ENCODE data around the gene GGA3.
"Not testable (repeated sequence)": the region's sequence is repeated elsewhere in the genome, so short reads cannot be mapped to it uniquely, and the experiment has no call there.

Gene GGA3

DNA sequence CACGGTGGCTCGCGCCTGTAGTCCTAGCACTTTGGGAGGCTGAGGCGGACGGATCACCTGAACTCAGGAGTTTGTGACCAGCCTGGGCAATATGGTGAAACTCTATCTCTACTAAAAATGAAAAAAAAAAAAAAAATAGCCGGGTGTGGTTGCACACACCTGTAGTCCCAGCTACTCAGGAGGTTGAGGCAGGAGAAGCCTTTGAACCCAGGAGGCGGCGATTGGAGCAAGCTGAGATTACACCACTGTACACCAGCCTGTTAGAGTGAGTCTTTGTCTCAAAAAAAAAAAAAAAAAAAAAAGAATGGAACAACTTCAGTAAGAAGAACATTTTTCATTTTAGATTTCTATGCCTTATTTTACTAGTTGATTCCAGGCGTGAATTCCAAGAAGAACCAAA lies 53.2 kb downstream of the GGA3 start:
- H3K4me3 ChIP-seq (ENCODE audit: low read length): no peak overlapping the region
- DNase-seq (ENCODE audit: low read depth): no peak
- TF ChIP-seq CTCF (IDR thresholded peaks at IDR 0.05; ENCODE audit: insufficient read depth, low read depth, low read length, missing control alignments): no peak

- DNase-seq (ENCODE audit: low read depth): no peak
- no peak for TF ChIP-seq CTCF (IDR thresholded peaks at IDR 0.05; ENCODE audit: insufficient read depth, low read depth, low read length, missing control alignments)
- no peak overlapping the region for H3K4me3 ChIP-seq (ENCODE audit: low read length)
These were observed 53.6 kb downstream of the GGA3 start for GRCh38 chr17:75207760-75208159.

GRCh38 chr17:75207050-75207407 lies 54.4 kb downstream of the GGA3 start:
- not testable (repeated sequence) for DNase-seq (ENCODE audit: low read depth); H3K4me3 ChIP-seq (ENCODE audit: low read length)

DNA sequence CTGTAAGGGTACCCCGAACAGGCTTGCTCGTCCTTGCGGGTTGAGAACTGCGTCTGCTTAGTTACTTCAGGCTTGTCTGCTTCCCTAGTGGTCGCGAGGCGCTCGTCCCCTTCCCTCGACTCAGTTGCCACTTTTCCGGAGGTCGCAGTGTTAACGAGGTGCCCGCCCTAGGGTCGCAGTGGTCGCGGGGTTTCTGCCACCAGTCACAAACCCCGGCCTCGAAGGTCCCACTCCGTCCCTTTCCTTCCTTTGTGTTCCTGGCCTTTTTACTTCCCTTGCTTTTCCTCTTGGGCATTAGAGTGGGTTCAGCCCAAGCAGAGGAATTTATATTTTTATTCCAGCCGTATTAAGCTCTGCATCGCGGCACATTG lies 55.6 kb downstream of the GGA3 start:
- DNase-seq (ENCODE audit: low read depth): no peak
- TF ChIP-seq CTCF (IDR thresholded peaks at IDR 0.05; ENCODE audit: insufficient read depth, low read depth, low read length, missing control alignments): no peak
- H3K4me3 ChIP-seq (ENCODE audit: low read length): peak overlapping the region; percentile 99

GRCh38 chr17:75205037-75205792 lies 56.2 kb downstream of the GGA3 start, which contains the start of gene NUP85:
NUP85 (plus strand) TSS chr17:75205679; CDS start chr17:75205762, 83 bp downstream.
- no peak for TF ChIP-seq CTCF (IDR thresholded peaks at IDR 0.05; ENCODE audit: insufficient read depth, low read depth, low read length, missing control alignments)
- peak; percentile 94 for DNase-seq (ENCODE audit: low read depth)
- H3K4me3 ChIP-seq (ENCODE audit: low read length): peak within 1 kb of the TSS; percentile 99

DNA sequence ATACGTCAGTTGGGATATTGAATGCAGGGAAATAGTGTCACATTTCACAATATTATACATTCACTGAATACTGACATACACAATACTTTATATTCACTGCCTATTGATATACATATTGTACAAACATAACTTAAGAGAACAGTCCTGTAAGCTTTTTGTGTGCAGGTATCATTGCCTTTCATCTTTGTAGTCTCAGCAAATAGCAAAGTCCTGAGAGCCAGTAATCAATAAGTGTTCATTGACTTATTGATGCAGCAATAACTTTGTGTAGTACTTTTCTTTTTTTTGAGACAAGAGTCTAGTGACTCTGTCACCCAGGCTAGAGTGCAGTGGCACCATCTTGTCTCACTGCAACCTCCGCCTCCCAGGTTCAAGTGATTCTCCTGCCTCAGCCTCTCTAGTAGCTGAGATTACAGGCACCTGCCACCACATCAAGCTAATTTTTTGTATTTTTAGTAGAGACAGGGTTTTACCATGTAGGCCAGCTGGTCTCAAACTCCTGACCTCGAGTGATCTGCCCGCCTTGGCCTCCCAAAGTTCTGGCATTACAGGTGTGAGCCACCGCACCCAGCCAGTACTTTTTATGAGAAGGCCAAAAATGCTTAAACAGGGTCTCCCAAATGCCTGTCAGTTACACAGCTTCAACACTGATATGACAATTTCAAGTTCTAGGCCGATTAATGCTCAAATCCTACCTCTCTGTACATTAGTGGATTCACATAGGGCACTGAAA lies 61.4 kb downstream of the GGA3 start:
- no peak for DNase-seq (ENCODE audit: low read depth)
- TF ChIP-seq CTCF (IDR thresholded peaks at IDR 0.05; ENCODE audit: insufficient read depth, low read depth, low read length, missing control alignments): no peak
- no peak overlapping the region for H3K4me3 ChIP-seq (ENCODE audit: low read length)

DNA sequence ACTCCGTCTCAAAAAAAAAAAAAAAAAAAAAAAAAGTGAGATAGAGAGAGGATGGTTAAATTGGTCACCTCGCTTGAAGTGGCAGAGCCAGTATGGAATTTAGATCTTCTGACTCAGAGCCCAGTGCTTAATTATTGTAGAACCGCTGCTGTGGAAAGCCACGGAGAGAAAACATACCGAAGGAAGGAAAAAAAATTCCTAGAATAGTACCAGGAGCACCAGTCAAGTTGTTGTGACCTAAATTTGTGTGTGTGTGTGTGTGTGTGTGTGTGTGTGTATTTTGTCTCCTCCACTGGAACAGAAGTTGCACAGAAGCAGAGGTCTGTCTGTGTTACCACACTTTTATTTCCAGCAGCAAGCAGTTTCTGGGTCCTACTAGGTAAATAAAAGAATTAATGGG lies 66.5 kb downstream of the GGA3 start:
- DNase-seq (ENCODE audit: low read depth): no peak
- TF ChIP-seq CTCF (IDR thresholded peaks at IDR 0.05; ENCODE audit: insufficient read depth, low read depth, low read length, missing control alignments): no peak

More for the DNA sequence above, 66.5 kb downstream of the GGA3 start:
- no peak overlapping the region for H3K4me3 ChIP-seq (ENCODE audit: low read length)

All from epithelial cell of esophagus (primary cell).